ENCODE data around the gene ABCG5. TPM values are rescaled to one million over a fixed set of nuclear protein-coding genes. Genes with fewer than 3 reads are reported as not detected.

The ABCG5 gene
- total RNA-seq, 2 donors from 2014 or later: not detected

- no peak for TF ChIP-seq CTCF (IDR thresholded peaks at IDR 0.05)
- H3K27me3 ChIP-seq: no peaks in the 10 kb centered on the region
- no peak overlapping the region for H3K27ac ChIP-seq
- H3K4me3 ChIP-seq: no peak overlapping the region
- DNase-seq (ENCODE audit: low spot score): no peak
- peaks cover 23% of the 10 kb centered on the region for H3K36me3 ChIP-seq
- no peaks in the 10 kb centered on the region for H3K4me1 ChIP-seq
- H3K9me3 ChIP-seq: no peaks in the 10 kb centered on the region
Observed at GRCh38 chr2:43812947-43813346, 25.7 kb downstream of the ABCG5 start.

- Histone ChIP-seq H3K4me3 (no peak overlapping the region), H3K36me3 (peaks cover 23% of the 10 kb centered on the region), H3K27ac (no peak overlapping the region), H3K27me3 (no peaks in the 10 kb centered on the region), H3K4me1 (no peaks in the 10 kb centered on the region), H3K9me3 (no peaks in the 10 kb centered on the region)
- TF ChIP-seq CTCF (IDR thresholded peaks at IDR 0.05): no peak
- DNase-seq (ENCODE audit: low spot score): no peak
Observed at GRCh38 chr2:43812006-43812405, 26.6 kb downstream of the ABCG5 start.

GRCh38 chr2:43810888-43811287, 27.8 kb downstream of the ABCG5 start:
- no peak overlapping the region for H3K4me3 ChIP-seq
- peaks cover 28% of the 10 kb centered on the region for H3K36me3 ChIP-seq
- no peak for DNase-seq (ENCODE audit: low spot score)
- no peaks in the 10 kb centered on the region for H3K4me1 ChIP-seq
- TF ChIP-seq CTCF (IDR thresholded peaks at IDR 0.05): no peak
- no peaks in the 10 kb centered on the region for H3K9me3 ChIP-seq
- no peak overlapping the region for H3K27ac ChIP-seq
- no peaks in the 10 kb centered on the region for H3K27me3 ChIP-seq

GRCh38 chr2:43810452-43810851, 28.2 kb downstream of the ABCG5 start:
- Histone ChIP-seq H3K36me3 (peaks cover 32% of the 10 kb centered on the region), H3K27me3 (no peaks in the 10 kb centered on the region), H3K9me3 (no peaks in the 10 kb centered on the region), H3K4me1 (no peaks in the 10 kb centered on the region), H3K27ac (no peak overlapping the region), H3K4me3 (no peak overlapping the region)
- no peak for DNase-seq (ENCODE audit: low spot score)
- TF ChIP-seq CTCF (IDR thresholded peaks at IDR 0.05): no peak

GRCh38 chr2:43806719-43807031, 32.0 kb downstream of the ABCG5 start:
- H3K27me3 ChIP-seq: no peaks in the 10 kb centered on the region
- H3K9me3 ChIP-seq: no peaks in the 10 kb centered on the region
- DNase-seq (ENCODE audit: low spot score): no peak
- H3K4me1 ChIP-seq: no peaks in the 10 kb centered on the region
- peaks cover 34% of the 10 kb centered on the region for H3K36me3 ChIP-seq
- TF ChIP-seq CTCF (IDR thresholded peaks at IDR 0.05): no peak
- no peak overlapping the region for H3K4me3 ChIP-seq
- H3K27ac ChIP-seq: no peak overlapping the region

GRCh38 chr2:43803113-43803512, 35.5 kb downstream of the ABCG5 start:
- Histone ChIP-seq H3K27ac (no peak overlapping the region), H3K4me3 (no peak overlapping the region), H3K4me1 (no peaks in the 10 kb centered on the region), H3K9me3 (no peaks in the 10 kb centered on the region), H3K27me3 (no peaks in the 10 kb centered on the region), H3K36me3 (peaks cover 11% of the 10 kb centered on the region)
- TF ChIP-seq CTCF (IDR thresholded peaks at IDR 0.05): no peak
- no peak for DNase-seq (ENCODE audit: low spot score)

All from right atrium auricular region (tissue), 2 donors.